HG03159 (cell line): Measurements from ENCODE around the gene CDC25A.
"Not testable (repeated sequence)": the region's sequence is repeated elsewhere in the genome, so short reads cannot be mapped to it uniquely, and the experiment has no call there.

Experiments
- ATAC-seq: cut with Tn5 transposase; IDR thresholded peaks from one replicate; pipeline ENCODE4 v1.9.1; 2021; ENCODE audit warnings: mild to moderate bottlenecking, moderate library complexity; ENCODE audit not compliant: unreplicated experiment

CDC25A gene

DNA sequence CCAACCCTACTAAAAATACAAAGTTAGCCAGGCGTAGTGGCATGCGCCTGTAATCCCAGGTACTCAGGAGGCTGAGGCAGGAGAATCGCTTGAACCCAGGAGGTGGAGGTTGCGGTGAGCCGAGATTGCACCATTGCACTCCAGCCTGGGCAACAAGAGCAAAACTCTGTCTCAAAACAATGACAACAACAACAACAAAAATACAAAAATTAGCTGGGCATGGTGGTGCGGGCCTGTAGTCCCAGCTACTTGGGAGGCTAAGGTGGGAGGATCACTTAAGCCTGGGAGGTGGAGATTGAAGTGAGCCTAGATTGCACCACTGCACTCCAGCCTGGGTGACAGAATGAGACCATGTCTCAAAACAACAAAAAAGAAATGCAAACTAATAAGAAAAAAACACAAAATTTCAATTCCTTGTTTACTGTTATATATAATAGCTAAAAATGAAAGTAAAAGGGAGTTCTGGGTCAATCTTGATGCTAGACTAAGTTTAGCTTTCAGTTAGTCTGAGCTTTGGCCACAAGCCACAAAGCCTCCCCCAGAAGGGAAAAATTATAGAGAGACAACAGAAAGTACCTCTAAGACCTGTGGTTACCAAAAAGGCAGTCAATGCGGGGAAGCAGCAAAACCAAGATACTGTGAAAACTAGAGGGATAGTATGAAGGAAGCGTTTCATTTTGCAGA, 76.0 kb downstream of the CDC25A start:
- ATAC-seq, result not testable (repeated sequence)

DNA sequence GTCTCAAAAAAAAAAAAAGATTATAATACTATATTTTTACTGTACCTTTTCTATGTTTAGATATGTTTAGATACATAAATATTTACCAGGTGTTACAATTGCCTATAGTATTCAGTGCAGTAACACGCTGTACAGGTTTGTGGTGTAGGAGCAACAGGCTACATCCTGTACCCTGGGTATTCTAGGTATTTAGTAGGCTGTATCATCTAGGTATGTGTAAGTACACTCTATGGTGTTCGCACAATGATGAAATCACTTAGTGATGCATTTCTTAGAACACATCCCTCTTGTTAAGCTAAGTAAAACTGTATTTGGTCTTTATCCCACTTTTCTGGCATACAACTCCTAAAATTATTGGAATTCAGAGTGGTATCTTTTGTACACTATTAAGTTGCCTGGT, 77.8 kb downstream of the CDC25A start:
- no peak for ATAC-seq

DNA sequence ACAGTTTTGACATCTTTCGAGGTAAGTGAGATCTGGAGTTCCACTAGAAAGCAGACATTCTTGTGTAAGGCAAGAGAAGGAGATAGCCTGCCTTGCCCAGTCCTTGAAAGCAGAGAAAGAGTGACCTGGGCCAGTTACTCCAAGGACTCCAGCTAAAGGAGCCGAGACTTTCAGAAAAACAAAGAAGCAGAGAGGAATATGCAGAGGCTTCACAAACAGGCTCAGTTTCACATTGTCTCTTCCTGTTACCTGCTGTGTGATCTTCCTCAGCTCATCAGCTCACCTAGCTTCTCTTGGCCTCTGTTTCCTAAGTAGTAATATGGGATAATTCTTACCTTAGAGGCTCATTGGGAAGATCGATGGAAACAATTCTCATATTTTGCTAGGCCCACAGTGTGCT, 81.0 kb downstream of the CDC25A start:
- no peak for ATAC-seq
